A549 treated with AZD9567 at 1 μM for 4 hours (cell line): ENCODE results near the gene ATCAY. TPM values are rescaled to one million over a fixed set of nuclear protein-coding genes. Genes with fewer than 3 reads are reported as not detected.

Experiments used
- total RNA-seq: library from RNA; stranded (reverse); fragments of 200-300 nt; extraction: Qiagen RNA extraction; gene quantifications from 5 replicates; pipeline ENCODE4 v1.2.3, GENCODE V29; 2022; ENCODE audit not compliant: insufficient read depth

ATCAY gene, protein sequence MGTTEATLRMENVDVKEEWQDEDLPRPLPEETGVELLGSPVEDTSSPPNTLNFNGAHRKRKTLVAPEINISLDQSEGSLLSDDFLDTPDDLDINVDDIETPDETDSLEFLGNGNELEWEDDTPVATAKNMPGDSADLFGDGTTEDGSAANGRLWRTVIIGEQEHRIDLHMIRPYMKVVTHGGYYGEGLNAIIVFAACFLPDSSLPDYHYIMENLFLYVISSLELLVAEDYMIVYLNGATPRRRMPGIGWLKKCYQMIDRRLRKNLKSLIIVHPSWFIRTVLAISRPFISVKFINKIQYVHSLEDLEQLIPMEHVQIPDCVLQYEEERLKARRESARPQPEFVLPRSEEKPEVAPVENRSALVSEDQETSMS
- total RNA-seq: 0.04 to 0.21 TPM (median 0.06 TPM) in 4 of 5 replicates, not detected in the other

DNA sequence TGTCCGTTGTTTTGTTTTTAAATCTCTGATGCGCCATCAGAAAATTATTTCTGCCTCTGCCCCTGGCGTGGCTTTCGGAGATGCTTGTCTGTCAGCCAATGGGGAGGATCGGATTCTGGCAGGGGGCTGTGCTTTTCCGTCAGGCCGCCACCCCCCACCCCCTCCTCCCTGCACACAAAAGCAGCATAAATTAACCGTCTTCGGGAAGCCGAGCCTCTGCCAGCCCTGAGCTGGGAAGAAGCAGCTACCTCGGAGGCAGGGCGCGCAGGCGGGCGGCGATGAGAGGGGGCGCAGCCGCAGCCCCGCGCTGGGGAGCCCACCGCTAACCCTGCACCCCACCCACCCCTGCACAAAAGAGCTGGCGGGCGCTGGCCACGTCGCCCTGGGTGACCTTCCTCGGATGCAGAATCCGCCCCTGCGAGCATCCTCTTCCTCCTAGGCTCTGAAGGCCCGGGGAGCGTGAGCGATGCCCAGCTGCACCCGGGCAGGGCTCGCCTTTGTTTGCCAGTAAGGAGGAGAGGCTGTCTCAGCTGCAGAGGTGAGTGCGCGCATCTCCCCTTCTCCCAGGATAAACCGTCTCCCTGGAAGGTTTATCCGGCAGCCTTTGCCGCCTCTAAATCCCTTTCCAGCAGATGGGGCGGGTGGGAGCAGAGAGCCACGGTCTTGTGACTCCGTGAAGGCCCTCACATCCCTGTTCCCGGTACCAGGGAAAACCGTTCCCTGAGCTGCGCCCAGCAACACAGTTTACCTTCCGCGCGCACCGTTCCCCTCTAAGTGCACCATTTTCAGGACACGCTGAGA, at the start of gene ATCAY:
ATCAY (plus strand) TSS at position 215 of the 801 bp plus-strand sequence. CDS start 5,083 bp downstream, outside the sequence.

DNA sequence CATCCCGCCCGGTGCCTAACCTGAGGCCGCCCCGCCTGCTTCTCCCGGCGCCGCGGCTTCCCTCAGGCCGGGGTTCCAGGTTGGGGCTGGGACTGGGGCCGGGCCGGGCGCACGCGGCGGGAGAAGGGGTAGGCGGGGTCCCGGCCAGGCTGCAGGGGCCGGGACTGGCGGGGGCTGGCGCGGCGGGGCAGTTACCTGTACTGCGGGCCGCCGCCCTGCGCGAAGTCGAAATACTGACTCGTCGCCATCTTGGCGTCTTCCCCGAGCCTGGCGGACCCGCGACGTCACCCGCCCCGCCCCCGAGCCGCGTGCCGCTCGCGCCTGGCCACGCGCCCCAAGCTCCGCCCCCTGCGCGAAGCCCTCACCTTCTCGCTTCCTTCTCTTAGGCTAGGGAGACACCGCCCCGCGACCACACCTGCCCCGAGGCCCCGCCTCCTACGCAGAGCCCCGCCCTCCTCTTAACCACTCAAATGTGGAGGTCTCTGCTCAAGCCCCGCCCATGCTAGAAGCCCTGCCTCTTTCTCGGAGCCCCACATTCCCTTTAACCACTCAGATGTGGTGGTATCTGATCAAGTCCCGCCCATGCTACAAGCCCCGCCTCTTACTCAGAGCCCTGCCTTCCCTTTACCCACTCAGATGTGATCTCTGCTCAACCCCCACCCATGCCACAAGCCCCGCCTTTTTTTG, 11.6 kb upstream of the ATCAY start, which contains the start of gene ZFR2:
ZFR2 (minus strand) TSS at position 269 of the 687 bp plus-strand sequence; CDS start at position 248, 21 bp downstream.

DNA sequence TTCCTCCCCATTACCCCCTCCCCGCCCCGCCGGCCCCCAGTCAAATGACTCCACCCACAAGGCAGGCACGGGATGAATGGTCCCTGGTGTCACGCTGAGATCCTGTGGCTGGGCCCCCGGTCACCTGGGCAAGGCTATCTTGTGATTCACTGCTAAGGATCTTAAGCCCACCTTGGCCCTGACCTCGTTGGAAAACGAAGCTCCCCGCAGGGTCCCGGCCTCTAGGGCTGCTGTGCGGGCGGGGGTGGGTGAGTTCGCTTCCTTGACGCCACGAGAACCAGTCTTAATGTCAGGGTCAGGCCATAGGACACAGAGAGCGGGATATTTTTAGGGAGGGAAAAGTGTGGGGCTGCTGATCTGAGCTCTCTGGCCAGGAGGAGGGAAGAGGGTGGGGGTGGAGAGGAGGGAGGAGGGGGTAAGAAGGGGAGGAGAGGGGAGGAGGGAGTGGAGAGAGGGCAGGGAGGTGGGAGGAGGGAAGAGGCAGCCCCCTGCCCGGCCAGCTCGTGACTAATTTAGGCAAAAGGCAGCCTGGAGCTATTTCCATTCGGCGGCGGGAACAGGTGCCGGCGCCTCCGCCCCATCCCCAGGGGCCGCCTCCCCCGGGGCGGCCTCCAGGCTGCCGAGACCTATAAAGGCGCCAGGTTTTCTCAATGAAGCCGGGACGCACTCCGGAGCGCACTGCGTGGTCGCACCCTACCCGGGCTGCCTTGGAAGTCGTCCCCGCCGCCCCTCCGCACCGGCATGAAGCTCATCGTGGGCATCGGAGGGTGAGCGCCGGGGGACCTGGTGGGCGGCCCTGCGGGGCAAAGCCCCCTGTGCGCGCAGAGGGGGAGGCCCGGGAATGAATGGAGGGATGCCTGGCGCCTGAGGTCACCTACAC, 52.7 kb downstream of the ATCAY start, which contains the start of gene NMRK2:
NMRK2 (plus strand) TSS at position 139 of the 880 bp plus-strand sequence; CDS start at position 742, 603 bp downstream.

DNA sequence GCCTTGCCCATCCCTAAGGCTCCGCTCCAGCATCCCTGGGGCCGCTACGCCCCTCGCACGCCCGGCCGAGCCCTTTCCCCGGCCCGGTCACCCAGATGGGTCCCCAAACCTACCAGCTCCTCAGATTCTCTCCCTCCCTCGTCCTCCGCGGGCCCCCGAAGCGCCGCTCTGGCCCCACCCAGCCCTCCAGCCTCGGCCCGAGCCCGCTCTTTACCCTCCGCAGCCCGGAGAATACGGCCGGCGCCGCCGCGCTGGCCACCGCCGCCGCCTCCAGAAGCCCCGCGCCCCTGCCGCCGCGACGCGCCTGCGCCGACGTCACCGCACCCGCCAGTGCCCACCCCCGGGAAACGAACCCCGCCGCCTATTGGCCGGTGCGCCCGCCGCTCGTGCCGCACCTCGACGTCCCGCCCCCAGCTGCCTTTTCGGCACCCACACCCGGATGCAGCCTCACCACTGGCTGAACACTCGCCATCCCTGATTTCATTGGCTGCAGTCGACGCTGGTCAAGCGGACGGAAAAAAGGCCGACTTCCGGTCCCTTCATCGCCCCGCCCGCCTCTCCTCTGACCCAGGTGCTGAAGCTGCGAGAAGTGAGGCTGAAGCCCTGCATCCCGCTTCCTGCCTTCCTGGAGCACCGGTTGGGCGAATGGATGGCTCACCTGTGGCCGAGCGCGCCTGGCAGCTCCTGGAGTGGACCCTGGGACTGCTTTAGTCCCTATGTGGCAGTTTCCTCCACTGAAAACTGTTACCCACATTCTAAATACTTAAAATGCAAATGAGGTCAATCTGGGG, 90.5 kb downstream of the ATCAY start, which contains the start of gene DAPK3:
DAPK3 (minus strand) TSS at position 292 of the 791 bp plus-strand sequence. CDS start 1,364 bp downstream, outside the sequence.

Other genes with a start within 250 kb of the ATCAY start
- gene PIP5K1C, start 180.2 kb upstream of the ATCAY start, total RNA-seq: 9.2 to 14.2 TPM (median 12.9 TPM) in 5 replicates
- 0.26 to 0.46 TPM (median 0.40 TPM) in 4 of 5 replicates, not detected in the other for gene TJP3, start 172.3 kb upstream of the ATCAY start, total RNA-seq
- 9.7 to 12.4 TPM (median 11.8 TPM) in 5 replicates for gene APBA3, start 119.0 kb upstream of the ATCAY start, total RNA-seq
- gene MRPL54, start 118.0 kb upstream of the ATCAY start, total RNA-seq: 53.4 to 74.7 TPM (median 65.3 TPM) in 5 replicates
- gene RAX2, start 108.5 kb upstream of the ATCAY start, total RNA-seq: not detected in 5 replicates
- gene MATK, start 94.3 kb upstream of the ATCAY start, total RNA-seq: 0.77 to 1.0 TPM (median 0.90 TPM) in 4 of 5 replicates, not detected in the other
- 0.22 to 0.31 TPM in 2 of 5 replicates, not detected in the others for gene ZFR2, start 11.6 kb upstream of the ATCAY start, total RNA-seq
- gene NMRK2, start 52.4 kb downstream of the ATCAY start, total RNA-seq: not detected in 5 replicates
- 38.0 to 46.8 TPM (median 44.7 TPM) in 5 replicates for gene DAPK3, start 90.4 kb downstream of the ATCAY start, total RNA-seq
- gene EEF2, start 104.8 kb downstream of the ATCAY start, total RNA-seq: 870 to 1,169 TPM (median 1,085 TPM) in 5 replicates
- gene PIAS4, start 127.1 kb downstream of the ATCAY start, total RNA-seq: 13.2 to 18.7 TPM (median 17.7 TPM) in 5 replicates
- 11.9 to 21.6 TPM (median 19.9 TPM) in 5 replicates for gene ZBTB7A, start 186.2 kb downstream of the ATCAY start, total RNA-seq
- gene MAP2K2, start 243.4 kb downstream of the ATCAY start, total RNA-seq: 127 to 171 TPM (median 152 TPM) in 5 replicates